WTC11 (cell line): ENCODE results near the gene MAGI3. TPM values are rescaled to one million over a fixed set of nuclear protein-coding genes. Genes with fewer than 3 reads are reported as not detected.

ENCODE experiments used
- ATAC-seq: fragments of 200-7000 bp; cut with Tn5 transposase; 2 replicates; pipeline ENCODE4 v1.10.0; 2021; ENCODE audit warnings: mild to moderate bottlenecking, moderate library complexity
- CTCF ChIA-PET: fragments of 300-600 bp; sonication (Branson Sonifier 250); formaldehyde crosslinking; loops from one replicate; lab custom pipeline; 2021; ENCODE audit warnings: antibody characterized with exemption; lab: Charles Lee
- POLR2A ChIA-PET: fragments of 350-600 bp; sonication (Branson Sonifier 250); formaldehyde crosslinking; loops from one replicate; lab custom pipeline; 2021; ENCODE audit warnings: antibody characterized with exemption; lab: Charles Lee
- DNase-seq: peaks from one replicate; pipeline ENCODE4 v3.0.0; 2021; ENCODE audit warnings: low spot score
- H3K27ac Mint-ChIP-seq: 2 replicates; pipeline ENCODE4 v1.8.0; 2021; ENCODE audit warnings: mixed read lengths
- H3K27me3 Mint-ChIP-seq: 2 replicates; pipeline ENCODE4 v1.8.0; 2021; ENCODE audit warnings: low read depth, mild to moderate bottlenecking, moderate library complexity, mixed read lengths
- H3K36me3 Mint-ChIP-seq: 2 replicates; pipeline ENCODE4 v1.8.0; 2021; ENCODE audit warnings: mixed read lengths
- H3K4me1 Mint-ChIP-seq: 2 replicates; pipeline ENCODE4 v1.8.0; 2022; ENCODE audit warnings: mixed read lengths
- H3K4me3 Mint-ChIP-seq: 2 replicates; pipeline ENCODE4 v1.8.0; 2021; ENCODE audit warnings: mild to moderate bottlenecking, moderate library complexity, mixed read lengths
- H3K9me3 Mint-ChIP-seq: 2 replicates; pipeline ENCODE4 v1.8.0; 2021; ENCODE audit warnings: mixed read lengths
- ATF1 ChIP-seq: sonication (generic); formaldehyde crosslinking; IDR thresholded peaks from 2 replicates; pipeline ENCODE4 v1.8.1; 2023; ENCODE audit warnings: mild to moderate bottlenecking, moderate library complexity, missing genetic modification reagents
- E2F1 ChIP-seq: sonication (generic); formaldehyde crosslinking; IDR thresholded peaks from 2 replicates; pipeline ENCODE4 v1.8.0; 2022; ENCODE audit warnings: mild to moderate bottlenecking, missing genetic modification reagents
- ERG ChIP-seq: fragments of 250-450 bp; sonication (Bioruptor Pico); IDR thresholded peaks from 2 replicates; pipeline ENCODE4 v1.8.0; 2021; ENCODE audit warnings: mild to moderate bottlenecking
- ETV6 ChIP-seq: sonication (generic); formaldehyde crosslinking; IDR thresholded peaks from 2 replicates; pipeline ENCODE4 v1.8.1; 2022; ENCODE audit warnings: mild to moderate bottlenecking, missing genetic modification reagents
- FOXJ3 ChIP-seq: sonication (generic); formaldehyde crosslinking; IDR thresholded peaks from 2 replicates; pipeline ENCODE4 v1.9.0; 2021; ENCODE audit warnings: missing genetic modification reagents, mild to moderate bottlenecking, borderline replicate concordance
- MXD4 ChIP-seq: fragments of 250-450 bp; sonication (Bioruptor Pico); IDR thresholded peaks from 2 replicates; pipeline ENCODE4 v1.8.0; 2021; ENCODE audit warnings: mild to moderate bottlenecking, moderate library complexity, borderline replicate concordance
- OVOL2 ChIP-seq: fragments of 250-450 bp; sonication (Bioruptor Pico); IDR thresholded peaks from 2 replicates; pipeline ENCODE4 v1.9.0; 2021; ENCODE audit warnings: mild to moderate bottlenecking, borderline replicate concordance
- PREB ChIP-seq: sonication (generic); formaldehyde crosslinking; IDR thresholded peaks from 2 replicates; pipeline ENCODE4 v1.8.1; 2022; ENCODE audit warnings: mild to moderate bottlenecking, missing genetic modification reagents, moderate library complexity, borderline replicate concordance
- RELA ChIP-seq: sonication (generic); formaldehyde crosslinking; IDR thresholded peaks from 2 replicates; pipeline ENCODE4 v1.8.1; 2022; ENCODE audit warnings: missing genetic modification reagents, mild to moderate bottlenecking, borderline replicate concordance
- SMAD3 ChIP-seq: sonication (generic); formaldehyde crosslinking; IDR thresholded peaks from 2 replicates; pipeline ENCODE4 v1.8.0; 2022; ENCODE audit warnings: missing genetic modification reagents, mild to moderate bottlenecking, borderline replicate concordance
- SMAD4 ChIP-seq: sonication (generic); formaldehyde crosslinking; IDR thresholded peaks from 2 replicates; pipeline ENCODE4 v1.8.0; 2022; ENCODE audit warnings: mild to moderate bottlenecking, missing genetic modification reagents
- TEAD4 ChIP-seq: sonication (generic); formaldehyde crosslinking; IDR thresholded peaks from 2 replicates; pipeline ENCODE4 v1.8.0; 2022; ENCODE audit warnings: mild to moderate bottlenecking, missing genetic modification reagents
- total RNA-seq: library from RNA; stranded (reverse); gene quantifications from 3 replicates; pipeline ENCODE4 v1.2.3, GENCODE V29; 2021
- TF ChIP-seq, protein P1 (sequence below): sonication (generic); formaldehyde crosslinking; IDR thresholded peaks from 2 replicates; pipeline ENCODE4 v1.8.0; 2023; ENCODE audit warnings: mild to moderate bottlenecking, missing genetic modification reagents
- TF ChIP-seq, protein P2 (sequence below): sonication (generic); formaldehyde crosslinking; IDR thresholded peaks from 2 replicates; pipeline ENCODE4 v1.8.1; 2022; ENCODE audit warnings: low read depth, missing genetic modification reagents, borderline replicate concordance
- TF ChIP-seq, protein P3 (sequence below): sonication (generic); formaldehyde crosslinking; IDR thresholded peaks from 2 replicates; pipeline ENCODE4 v1.8.0; 2022; ENCODE audit warnings: mild to moderate bottlenecking, missing genetic modification reagents
- TF ChIP-seq, protein P4 (sequence below): fragments of 250-450 bp; sonication (Bioruptor Pico); IDR thresholded peaks from 2 replicates; pipeline ENCODE4 v1.9.0; 2021; ENCODE audit warnings: mild to moderate bottlenecking

MAGI3 gene
- total RNA-seq, 1 experiment from 2014 or later = 9.7 TPM

DNA sequence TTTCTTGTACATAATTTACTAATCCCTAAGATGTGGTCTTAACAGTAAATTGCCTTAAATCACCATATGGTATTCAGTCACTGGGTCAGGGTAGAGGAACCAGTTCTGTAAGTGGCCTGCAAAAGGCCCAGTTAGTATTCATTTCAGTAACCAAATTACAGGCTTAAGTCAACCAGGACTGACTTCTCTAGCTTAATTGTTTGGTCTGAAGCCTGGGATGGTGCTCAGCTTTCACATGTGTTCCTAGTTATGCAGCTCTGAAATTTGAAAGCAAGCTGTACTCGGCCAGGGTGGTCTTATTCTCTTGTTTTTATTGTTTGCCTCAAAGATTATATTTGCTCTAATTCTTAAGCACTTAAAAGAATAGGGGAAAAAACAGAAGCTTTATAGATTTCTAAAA is 144.6 kb downstream of the MAGI3 start:
- TF ChIP-seq, protein P1, sequence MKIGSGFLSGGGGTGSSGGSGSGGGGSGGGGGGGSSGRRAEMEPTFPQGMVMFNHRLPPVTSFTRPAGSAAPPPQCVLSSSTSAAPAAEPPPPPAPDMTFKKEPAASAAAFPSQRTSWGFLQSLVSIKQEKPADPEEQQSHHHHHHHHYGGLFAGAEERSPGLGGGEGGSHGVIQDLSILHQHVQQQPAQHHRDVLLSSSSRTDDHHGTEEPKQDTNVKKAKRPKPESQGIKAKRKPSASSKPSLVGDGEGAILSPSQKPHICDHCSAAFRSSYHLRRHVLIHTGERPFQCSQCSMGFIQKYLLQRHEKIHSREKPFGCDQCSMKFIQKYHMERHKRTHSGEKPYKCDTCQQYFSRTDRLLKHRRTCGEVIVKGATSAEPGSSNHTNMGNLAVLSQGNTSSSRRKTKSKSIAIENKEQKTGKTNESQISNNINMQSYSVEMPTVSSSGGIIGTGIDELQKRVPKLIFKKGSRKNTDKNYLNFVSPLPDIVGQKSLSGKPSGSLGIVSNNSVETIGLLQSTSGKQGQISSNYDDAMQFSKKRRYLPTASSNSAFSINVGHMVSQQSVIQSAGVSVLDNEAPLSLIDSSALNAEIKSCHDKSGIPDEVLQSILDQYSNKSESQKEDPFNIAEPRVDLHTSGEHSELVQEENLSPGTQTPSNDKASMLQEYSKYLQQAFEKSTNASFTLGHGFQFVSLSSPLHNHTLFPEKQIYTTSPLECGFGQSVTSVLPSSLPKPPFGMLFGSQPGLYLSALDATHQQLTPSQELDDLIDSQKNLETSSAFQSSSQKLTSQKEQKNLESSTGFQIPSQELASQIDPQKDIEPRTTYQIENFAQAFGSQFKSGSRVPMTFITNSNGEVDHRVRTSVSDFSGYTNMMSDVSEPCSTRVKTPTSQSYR = no peak
- TF ChIP-seq, protein P2, sequence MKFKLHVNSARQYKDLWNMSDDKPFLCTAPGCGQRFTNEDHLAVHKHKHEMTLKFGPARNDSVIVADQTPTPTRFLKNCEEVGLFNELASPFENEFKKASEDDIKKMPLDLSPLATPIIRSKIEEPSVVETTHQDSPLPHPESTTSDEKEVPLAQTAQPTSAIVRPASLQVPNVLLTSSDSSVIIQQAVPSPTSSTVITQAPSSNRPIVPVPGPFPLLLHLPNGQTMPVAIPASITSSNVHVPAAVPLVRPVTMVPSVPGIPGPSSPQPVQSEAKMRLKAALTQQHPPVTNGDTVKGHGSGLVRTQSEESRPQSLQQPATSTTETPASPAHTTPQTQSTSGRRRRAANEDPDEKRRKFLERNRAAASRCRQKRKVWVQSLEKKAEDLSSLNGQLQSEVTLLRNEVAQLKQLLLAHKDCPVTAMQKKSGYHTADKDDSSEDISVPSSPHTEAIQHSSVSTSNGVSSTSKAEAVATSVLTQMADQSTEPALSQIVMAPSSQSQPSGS (CRISPR knock-in tag) = no peak
- TF ChIP-seq SMAD4 (no peak), E2F1 (CRISPR knock-in tag) (no peak), SMAD3 (CRISPR knock-in tag) (no peak), OVOL2 (CRISPR knock-in tag) (no peak)
- TF ChIP-seq, protein P3, sequence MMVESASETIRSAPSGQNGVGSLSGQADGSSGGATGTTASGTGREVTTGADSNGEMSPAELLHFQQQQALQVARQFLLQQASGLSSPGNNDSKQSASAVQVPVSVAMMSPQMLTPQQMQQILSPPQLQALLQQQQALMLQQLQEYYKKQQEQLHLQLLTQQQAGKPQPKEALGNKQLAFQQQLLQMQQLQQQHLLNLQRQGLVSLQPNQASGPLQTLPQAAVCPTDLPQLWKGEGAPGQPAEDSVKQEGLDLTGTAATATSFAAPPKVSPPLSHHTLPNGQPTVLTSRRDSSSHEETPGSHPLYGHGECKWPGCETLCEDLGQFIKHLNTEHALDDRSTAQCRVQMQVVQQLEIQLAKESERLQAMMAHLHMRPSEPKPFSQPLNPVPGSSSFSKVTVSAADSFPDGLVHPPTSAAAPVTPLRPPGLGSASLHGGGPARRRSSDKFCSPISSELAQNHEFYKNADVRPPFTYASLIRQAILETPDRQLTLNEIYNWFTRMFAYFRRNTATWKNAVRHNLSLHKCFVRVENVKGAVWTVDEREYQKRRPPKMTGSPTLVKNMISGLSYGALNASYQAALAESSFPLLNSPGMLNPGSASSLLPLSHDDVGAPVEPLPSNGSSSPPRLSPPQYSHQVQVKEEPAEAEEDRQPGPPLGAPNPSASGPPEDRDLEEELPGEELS = no peak

GRCh38 chr1:113536182-113536780 is 146.0 kb downstream of the MAGI3 start:
- peaks cover 8% of the 10 kb centered on the region for H3K4me1 Mint-ChIP-seq
- ChIA-PET CTCF (no interaction called here), POLR2A (interaction anchor here (0.6 kb wide), 1 partner anchor 326 kb away, joined by 3 read pairs; no protein-coding TSS in a partner anchor)
- ATAC-seq (no peak), DNase-seq (no peak)
- TF ChIP-seq ATF1 (CRISPR knock-in tag) (no peak), TEAD4 (CRISPR knock-in tag) (no peak)
- no peak overlapping the region for H3K27ac Mint-ChIP-seq
- H3K27me3 Mint-ChIP-seq = no peaks in the 10 kb centered on the region
- H3K9me3 Mint-ChIP-seq = no peaks in the 10 kb centered on the region
- no peak overlapping the region for H3K4me3 Mint-ChIP-seq
- no peaks in the 10 kb centered on the region for H3K36me3 Mint-ChIP-seq

More for the DNA sequence above, 144.6 kb downstream of the MAGI3 start:
- DNase-seq (no peak), ATAC-seq (no peak)
- H3K9me3 Mint-ChIP-seq = no peaks in the 10 kb centered on the region
- no peak overlapping the region for H3K27ac Mint-ChIP-seq
- H3K27me3 Mint-ChIP-seq = no peaks in the 10 kb centered on the region
- ChIA-PET POLR2A (no interaction called here), CTCF (no interaction called here)
- peaks cover 8% of the 10 kb centered on the region for H3K4me1 Mint-ChIP-seq
- H3K36me3 Mint-ChIP-seq = no peaks in the 10 kb centered on the region
- H3K4me3 Mint-ChIP-seq = no peak overlapping the region

DNA sequence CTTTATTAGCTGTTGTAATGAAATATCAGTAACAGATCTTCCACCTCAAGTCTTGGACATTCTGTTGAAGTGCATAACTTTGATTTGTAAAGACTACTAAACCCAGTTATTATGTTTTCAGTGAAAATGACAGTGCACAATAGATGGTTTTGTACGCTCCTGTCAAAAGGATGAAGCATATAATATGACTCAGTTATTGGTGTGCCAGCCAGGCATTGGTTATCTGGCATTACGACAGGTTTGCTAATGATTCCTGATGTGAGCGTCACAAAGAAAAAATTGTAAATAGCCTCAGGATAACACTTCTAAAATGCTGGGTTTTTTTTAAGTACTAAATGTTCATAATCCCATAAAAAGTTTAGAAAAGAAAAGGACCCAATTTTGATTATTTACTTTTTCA is 147.9 kb downstream of the MAGI3 start:
- H3K9me3 Mint-ChIP-seq = no peaks in the 10 kb centered on the region
- ATAC-seq = no peak
- TF ChIP-seq PREB (CRISPR knock-in tag) (no peak), ETV6 (no peak), RELA (CRISPR knock-in tag) (no peak), MXD4 (CRISPR knock-in tag) (no peak), SMAD4 (no peak), FOXJ3 (no peak), OVOL2 (CRISPR knock-in tag) (no peak), ERG (CRISPR knock-in tag) (no peak)
- TF ChIP-seq, protein P4, sequence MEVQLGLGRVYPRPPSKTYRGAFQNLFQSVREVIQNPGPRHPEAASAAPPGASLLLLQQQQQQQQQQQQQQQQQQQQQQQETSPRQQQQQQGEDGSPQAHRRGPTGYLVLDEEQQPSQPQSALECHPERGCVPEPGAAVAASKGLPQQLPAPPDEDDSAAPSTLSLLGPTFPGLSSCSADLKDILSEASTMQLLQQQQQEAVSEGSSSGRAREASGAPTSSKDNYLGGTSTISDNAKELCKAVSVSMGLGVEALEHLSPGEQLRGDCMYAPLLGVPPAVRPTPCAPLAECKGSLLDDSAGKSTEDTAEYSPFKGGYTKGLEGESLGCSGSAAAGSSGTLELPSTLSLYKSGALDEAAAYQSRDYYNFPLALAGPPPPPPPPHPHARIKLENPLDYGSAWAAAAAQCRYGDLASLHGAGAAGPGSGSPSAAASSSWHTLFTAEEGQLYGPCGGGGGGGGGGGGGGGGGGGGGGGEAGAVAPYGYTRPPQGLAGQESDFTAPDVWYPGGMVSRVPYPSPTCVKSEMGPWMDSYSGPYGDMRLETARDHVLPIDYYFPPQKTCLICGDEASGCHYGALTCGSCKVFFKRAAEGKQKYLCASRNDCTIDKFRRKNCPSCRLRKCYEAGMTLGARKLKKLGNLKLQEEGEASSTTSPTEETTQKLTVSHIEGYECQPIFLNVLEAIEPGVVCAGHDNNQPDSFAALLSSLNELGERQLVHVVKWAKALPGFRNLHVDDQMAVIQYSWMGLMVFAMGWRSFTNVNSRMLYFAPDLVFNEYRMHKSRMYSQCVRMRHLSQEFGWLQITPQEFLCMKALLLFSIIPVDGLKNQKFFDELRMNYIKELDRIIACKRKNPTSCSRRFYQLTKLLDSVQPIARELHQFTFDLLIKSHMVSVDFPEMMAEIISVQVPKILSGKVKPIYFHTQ = no peak

More for the DNA sequence above, 147.9 kb downstream of the MAGI3 start:
- Mint-ChIP-seq H3K27ac (no peak overlapping the region), H3K27me3 (no peaks in the 10 kb centered on the region), H3K36me3 (no peaks in the 10 kb centered on the region), H3K4me3 (no peak overlapping the region), H3K4me1 (peaks cover 8% of the 10 kb centered on the region)
- ChIA-PET CTCF (interaction anchor here (1.1 to 1.3 kb wide), 2 partner anchors 49 to 140 kb away, joined by 3 read pairs; no protein-coding TSS in a partner anchor), POLR2A (interaction anchor here (0.6 kb wide), 1 partner anchor 464 kb away, joined by 3 read pairs; no protein-coding TSS in a partner anchor)
- no peak for DNase-seq
